Uterus (tissue), 4 donors: ENCODE results near the gene ABCG2. TPM values are rescaled to one million over a fixed set of nuclear protein-coding genes. Genes with fewer than 3 reads are reported as not detected.

Source experiments
- DNase-seq, 2 donors: peaks; one replicate each; pipeline ENCODE4 v3.0.0-alpha.2; 2019 to 2020
- H3K27ac ChIP-seq, 2 donors: fragments of 200-600 bp; sonication (generic); 1 replicate in 1 of 2; 2 replicates in 1 of 2; pipeline ENCODE4 v1.5.1; 2016 to 2018
- H3K27me3 ChIP-seq, 2 donors: fragments of 200-600 bp; sonication (generic); one replicate each; pipeline ENCODE4 v1.5.1; 2018 to 2019; ENCODE audit warnings: control low read depth in 1 of 2
- H3K36me3 ChIP-seq, 2 donors: fragments of 200-600 bp; sonication (generic); one replicate each; pipeline ENCODE4 v1.5.1; 2019; ENCODE audit warnings: control low read depth in 1 of 2
- H3K4me1 ChIP-seq, 2 donors: fragments of 200-600 bp; sonication (generic); one replicate each; pipeline ENCODE4 v1.5.1; 2018 to 2019; ENCODE audit warnings: control low read depth in 1 of 2
- H3K4me3 ChIP-seq, 2 donors: fragments of 200-600 bp; sonication (generic); 1 replicate in 1 of 2; 2 replicates in 1 of 2; pipeline ENCODE4 v1.5.1; 2018 to 2019; ENCODE audit warnings: mild to moderate bottlenecking in 1 of 2
- H3K9me3 ChIP-seq, 2 donors: fragments of 200-600 bp; sonication (generic); one replicate each; pipeline ENCODE4 v1.5.1; 2019; ENCODE audit warnings: control low read depth in 1 of 2
- POLR2A ChIP-seq, 2 donors: fragments of 450-650 bp; IDR thresholded peaks; one replicate each; pipeline ENCODE4 v1.6.1; 2016; ENCODE audit warnings: antibody characterized with exemption in 2 of 2, mild to moderate bottlenecking in 1 of 2, moderate library complexity in 1 of 2
- intact Hi-C: fragments of 100-400 bp; cut with DNase I; formaldehyde crosslinking; loops from one replicate; pipeline ENCODE4 v1.15.1; 2023; ENCODE audit warnings: low total_unique reads
- total RNA-seq, 4 donors: library from RNA; depleted of rRNA in 3 of 4; stranded (reverse); fragments of >200 nt in 3 of 4; gene quantifications; one replicate each; pipeline versions ENCODE4 v1.1.0 to v1.2.4, GENCODE V29; 2014 to 2023
- TF ChIP-seq, protein P1 (sequence below), 4 experiments: fragments of 200-600 bp in 2 of 4; fragments of 450-650 bp in 2 of 4; sonication (generic) in 2 of 4; IDR thresholded peaks; one replicate each; pipeline ENCODE4 v1.5.1; 2016 to 2019; ENCODE audit warnings: antibody characterized with exemption in 4 of 4, mild to moderate bottlenecking in 2 of 4, moderate library complexity in 1 of 4
- donor health status: DM: yes; HTN: yes; CAD: no.

ABCG2 gene
- total RNA-seq, 4 donors from 2014 or later = 35.9 to 61.8 (median 50.0) TPM

DNA sequence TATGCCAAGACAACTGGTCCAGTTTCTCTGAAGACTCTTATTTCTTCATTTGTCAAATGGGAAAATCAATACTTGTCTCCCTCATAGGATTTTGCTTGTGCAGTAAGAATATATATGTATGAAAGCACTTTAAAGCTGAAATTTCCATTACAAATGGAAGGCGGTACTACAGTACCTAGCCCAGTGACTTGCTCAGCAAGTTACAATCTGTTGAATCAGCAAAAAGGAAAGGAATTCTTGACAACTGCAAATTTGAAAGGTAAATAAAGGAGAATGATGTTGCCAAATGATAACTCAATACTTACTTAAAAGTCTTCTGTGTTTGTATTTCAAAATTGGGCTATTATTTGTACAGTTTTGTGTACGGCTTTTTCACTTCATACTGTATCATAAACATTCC is 79.9 kb downstream of the ABCG2 start:
- Histone ChIP-seq H3K4me3 (no peak overlapping the region), H3K27me3 (no peaks in the 10 kb centered on the region), H3K9me3 (no peaks in the 10 kb centered on the region), H3K27ac (no peak overlapping the region), H3K36me3 (no peaks in the 10 kb centered on the region), H3K4me1 (no peaks in the 10 kb centered on the region)
- no peak for DNase-seq
- intact Hi-C loops = no loop called here
- TF ChIP-seq, protein P1, sequence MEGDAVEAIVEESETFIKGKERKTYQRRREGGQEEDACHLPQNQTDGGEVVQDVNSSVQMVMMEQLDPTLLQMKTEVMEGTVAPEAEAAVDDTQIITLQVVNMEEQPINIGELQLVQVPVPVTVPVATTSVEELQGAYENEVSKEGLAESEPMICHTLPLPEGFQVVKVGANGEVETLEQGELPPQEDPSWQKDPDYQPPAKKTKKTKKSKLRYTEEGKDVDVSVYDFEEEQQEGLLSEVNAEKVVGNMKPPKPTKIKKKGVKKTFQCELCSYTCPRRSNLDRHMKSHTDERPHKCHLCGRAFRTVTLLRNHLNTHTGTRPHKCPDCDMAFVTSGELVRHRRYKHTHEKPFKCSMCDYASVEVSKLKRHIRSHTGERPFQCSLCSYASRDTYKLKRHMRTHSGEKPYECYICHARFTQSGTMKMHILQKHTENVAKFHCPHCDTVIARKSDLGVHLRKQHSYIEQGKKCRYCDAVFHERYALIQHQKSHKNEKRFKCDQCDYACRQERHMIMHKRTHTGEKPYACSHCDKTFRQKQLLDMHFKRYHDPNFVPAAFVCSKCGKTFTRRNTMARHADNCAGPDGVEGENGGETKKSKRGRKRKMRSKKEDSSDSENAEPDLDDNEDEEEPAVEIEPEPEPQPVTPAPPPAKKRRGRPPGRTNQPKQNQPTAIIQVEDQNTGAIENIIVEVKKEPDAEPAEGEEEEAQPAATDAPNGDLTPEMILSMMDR (IDR thresholded peaks at IDR 0.05) = no peak
- no peak for TF ChIP-seq POLR2A (IDR thresholded peaks at IDR 0.05)

- DNase-seq = no peak
- TF ChIP-seq, protein P1 (IDR thresholded peaks at IDR 0.05) = no peak
- no peak for TF ChIP-seq POLR2A (IDR thresholded peaks at IDR 0.05)
- no peak overlapping the region for H3K27ac ChIP-seq
Measured at GRCh38 chr4:88077911-88078524, 80.4 kb downstream of the ABCG2 start.

GRCh38 chr4:88075336-88075735 is 83.1 kb downstream of the ABCG2 start:
- intact Hi-C loops = no loop called here
- no peak overlapping the region for H3K27ac ChIP-seq
- no peaks in the 10 kb centered on the region for H3K4me1 ChIP-seq
- TF ChIP-seq POLR2A (IDR thresholded peaks at IDR 0.05) = no peak
- TF ChIP-seq, protein P1 (IDR thresholded peaks at IDR 0.05) = no peak
- H3K27me3 ChIP-seq = no peaks in the 10 kb centered on the region
- DNase-seq = no peak
- no peak overlapping the region for H3K4me3 ChIP-seq
- H3K36me3 ChIP-seq = no peaks in the 10 kb centered on the region
- H3K9me3 ChIP-seq = peaks cover 0 to 5% of the 10 kb centered on the region in 2 donors

More at GRCh38 chr4:88077911-88078524, 80.4 kb downstream of the ABCG2 start:
- no peaks in the 10 kb centered on the region for H3K9me3 ChIP-seq
- no peaks in the 10 kb centered on the region for H3K27me3 ChIP-seq
- H3K4me3 ChIP-seq = no peak overlapping the region
- intact Hi-C loops = no loop called here
- no peaks in the 10 kb centered on the region for H3K4me1 ChIP-seq
- H3K36me3 ChIP-seq = no peaks in the 10 kb centered on the region

GRCh38 chr4:88070031-88070430 is 88.4 kb downstream of the ABCG2 start:
- Histone ChIP-seq H3K27ac (no peak overlapping the region), H3K27me3 (no peaks in the 10 kb centered on the region), H3K36me3 (no peaks in the 10 kb centered on the region), H3K4me3 (no peak overlapping the region), H3K4me1 (no peaks in the 10 kb centered on the region), H3K9me3 (peaks cover 0 to 9% of the 10 kb centered on the region in 2 donors)
- intact Hi-C loops = no loop called here
- no peak for TF ChIP-seq POLR2A (IDR thresholded peaks at IDR 0.05)
- TF ChIP-seq, protein P1 (IDR thresholded peaks at IDR 0.05) = no peak
- no peak for DNase-seq

- TF ChIP-seq, protein P1 (IDR thresholded peaks at IDR 0.05) = no peak
- TF ChIP-seq POLR2A (IDR thresholded peaks at IDR 0.05) = no peak
- H3K36me3 ChIP-seq = no peaks in the 10 kb centered on the region
- no peak for DNase-seq
- no peak overlapping the region for H3K4me3 ChIP-seq
- H3K27me3 ChIP-seq = no peaks in the 10 kb centered on the region
- intact Hi-C loops = no loop called here
- H3K27ac ChIP-seq = no peak overlapping the region
- peaks cover 0 to 4% of the 10 kb centered on the region in 2 donors for H3K9me3 ChIP-seq
- no peaks in the 10 kb centered on the region for H3K4me1 ChIP-seq
Measured at GRCh38 chr4:88064410-88064809, 94.0 kb downstream of the ABCG2 start.
